GM21390 (cell line): ENCODE measurements around the gene INSIG1.

Source experiments
- ATAC-seq: cut with Tn5 transposase; IDR thresholded peaks from one replicate; pipeline ENCODE4 v1.9.1; 2021; ENCODE audit not compliant: unreplicated experiment

The INSIG1 gene

GRCh38 chr7:155344618-155345433, 47.1 kb downstream of the INSIG1 start:
- ATAC-seq, result peak; percentile 96

GRCh38 chr7:155345490-155345889, 47.8 kb downstream of the INSIG1 start:
- ATAC-seq, result no peak

- ATAC-seq, result no peak
Observed at GRCh38 chr7:155346285-155346684, 48.6 kb downstream of the INSIG1 start.

GRCh38 chr7:155348806-155349205, 51.1 kb downstream of the INSIG1 start:
- no peak for ATAC-seq

GRCh38 chr7:155349601-155350331, 52.1 kb downstream of the INSIG1 start:
- no peak for ATAC-seq

- no peak for ATAC-seq
Observed at GRCh38 chr7:155351120-155351870, 53.6 kb downstream of the INSIG1 start.

GRCh38 chr7:155352076-155352752, 54.5 kb downstream of the INSIG1 start:
- no peak for ATAC-seq

- ATAC-seq, result no peak
Observed at GRCh38 chr7:155352753-155353115, 55.1 kb downstream of the INSIG1 start.

- no peak for ATAC-seq
Observed at GRCh38 chr7:155353256-155353897, 55.7 kb downstream of the INSIG1 start.

GRCh38 chr7:155354371-155355048, 56.8 kb downstream of the INSIG1 start:
- ATAC-seq, result no peak

- no peak for ATAC-seq
Observed at GRCh38 chr7:155355176-155355575, 57.5 kb downstream of the INSIG1 start.

- no peak for ATAC-seq
Observed at GRCh38 chr7:155355745-155356144, 58.1 kb downstream of the INSIG1 start.

GRCh38 chr7:155356323-155357105, 58.8 kb downstream of the INSIG1 start:
- ATAC-seq, result no peak

GRCh38 chr7:155357573-155358041, 59.9 kb downstream of the INSIG1 start:
- ATAC-seq, result no peak

- no peak for ATAC-seq
Observed at GRCh38 chr7:155358066-155358947, 60.6 kb downstream of the INSIG1 start.

GRCh38 chr7:155358948-155359712, 61.5 kb downstream of the INSIG1 start:
- ATAC-seq, result no peak
